Ishikawa (cell line): ENCODE measurements around the gene H2BW2.

Source experiments
- CEBPB ChIP-seq: IDR thresholded peaks from 2 replicates; pipeline ENCODE4 v1.6.1; 2012
- CREB1 ChIP-seq: IDR thresholded peaks from 2 replicates; pipeline ENCODE4 v1.6.1; 2012; ENCODE audit warnings: low read depth
- EGR1 ChIP-seq: IDR thresholded peaks from 2 replicates; pipeline ENCODE4 v1.6.1; 2012
- EP300 ChIP-seq: IDR thresholded peaks from 2 replicates; pipeline ENCODE4 v1.6.1; 2012; ENCODE audit warnings: borderline replicate concordance
- FOXM1 ChIP-seq: IDR thresholded peaks from 2 replicates; pipeline ENCODE4 v1.6.1; 2012; ENCODE audit warnings: low read depth, borderline replicate concordance
- NFIC ChIP-seq: IDR thresholded peaks from 2 replicates; pipeline ENCODE4 v1.6.1; 2012
- RAD21 ChIP-seq: IDR thresholded peaks from 2 replicates; pipeline ENCODE4 v1.6.1; 2012; ENCODE audit warnings: low read depth
- TAF1 ChIP-seq: IDR thresholded peaks from 2 replicates; pipeline ENCODE4 v1.6.1; 2012; ENCODE audit warnings: low read depth, mild to moderate bottlenecking
- TCF12 ChIP-seq: IDR thresholded peaks from 2 replicates; pipeline ENCODE4 v1.6.1; 2012; ENCODE audit warnings: low read depth
- TEAD4 ChIP-seq: IDR thresholded peaks from 2 replicates; pipeline ENCODE4 v1.6.1; 2012
- YY1 ChIP-seq: IDR thresholded peaks from 2 replicates; pipeline ENCODE4 v1.6.1; 2012; ENCODE audit warnings: low read depth
- ZBTB7A ChIP-seq: IDR thresholded peaks from 2 replicates; pipeline ENCODE4 v1.6.1; 2012; ENCODE audit warnings: low read depth
- TF ChIP-seq, protein P1 (sequence below): IDR thresholded peaks from 2 replicates; pipeline ENCODE4 v1.6.1; 2012
- TF ChIP-seq, protein P2 (sequence below): IDR thresholded peaks from 2 replicates; pipeline ENCODE4 v1.6.1; 2012; ENCODE audit warnings: low read depth, mild to moderate bottlenecking
- TF ChIP-seq, protein P3 (sequence below): IDR thresholded peaks from 2 replicates; pipeline ENCODE4 v1.6.1; 2012

The H2BW2 gene

GRCh38 chrX:104084534-104085277 is 45.0 kb downstream of the H2BW2 start:
- TF ChIP-seq CREB1 (no peak), EGR1 (no peak), TAF1 (no peak), TCF12 (no peak), TEAD4 (no peak), FOXM1 (no peak), NFIC (no peak), CEBPB (no peak), EP300 (no peak), ZBTB7A (no peak), RAD21 (no peak), YY1 (no peak)
- TF ChIP-seq, protein P1, sequence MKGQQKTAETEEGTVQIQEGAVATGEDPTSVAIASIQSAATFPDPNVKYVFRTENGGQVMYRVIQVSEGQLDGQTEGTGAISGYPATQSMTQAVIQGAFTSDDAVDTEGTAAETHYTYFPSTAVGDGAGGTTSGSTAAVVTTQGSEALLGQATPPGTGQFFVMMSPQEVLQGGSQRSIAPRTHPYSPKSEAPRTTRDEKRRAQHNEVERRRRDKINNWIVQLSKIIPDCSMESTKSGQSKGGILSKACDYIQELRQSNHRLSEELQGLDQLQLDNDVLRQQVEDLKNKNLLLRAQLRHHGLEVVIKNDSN = no peak
- TF ChIP-seq, protein P2, sequence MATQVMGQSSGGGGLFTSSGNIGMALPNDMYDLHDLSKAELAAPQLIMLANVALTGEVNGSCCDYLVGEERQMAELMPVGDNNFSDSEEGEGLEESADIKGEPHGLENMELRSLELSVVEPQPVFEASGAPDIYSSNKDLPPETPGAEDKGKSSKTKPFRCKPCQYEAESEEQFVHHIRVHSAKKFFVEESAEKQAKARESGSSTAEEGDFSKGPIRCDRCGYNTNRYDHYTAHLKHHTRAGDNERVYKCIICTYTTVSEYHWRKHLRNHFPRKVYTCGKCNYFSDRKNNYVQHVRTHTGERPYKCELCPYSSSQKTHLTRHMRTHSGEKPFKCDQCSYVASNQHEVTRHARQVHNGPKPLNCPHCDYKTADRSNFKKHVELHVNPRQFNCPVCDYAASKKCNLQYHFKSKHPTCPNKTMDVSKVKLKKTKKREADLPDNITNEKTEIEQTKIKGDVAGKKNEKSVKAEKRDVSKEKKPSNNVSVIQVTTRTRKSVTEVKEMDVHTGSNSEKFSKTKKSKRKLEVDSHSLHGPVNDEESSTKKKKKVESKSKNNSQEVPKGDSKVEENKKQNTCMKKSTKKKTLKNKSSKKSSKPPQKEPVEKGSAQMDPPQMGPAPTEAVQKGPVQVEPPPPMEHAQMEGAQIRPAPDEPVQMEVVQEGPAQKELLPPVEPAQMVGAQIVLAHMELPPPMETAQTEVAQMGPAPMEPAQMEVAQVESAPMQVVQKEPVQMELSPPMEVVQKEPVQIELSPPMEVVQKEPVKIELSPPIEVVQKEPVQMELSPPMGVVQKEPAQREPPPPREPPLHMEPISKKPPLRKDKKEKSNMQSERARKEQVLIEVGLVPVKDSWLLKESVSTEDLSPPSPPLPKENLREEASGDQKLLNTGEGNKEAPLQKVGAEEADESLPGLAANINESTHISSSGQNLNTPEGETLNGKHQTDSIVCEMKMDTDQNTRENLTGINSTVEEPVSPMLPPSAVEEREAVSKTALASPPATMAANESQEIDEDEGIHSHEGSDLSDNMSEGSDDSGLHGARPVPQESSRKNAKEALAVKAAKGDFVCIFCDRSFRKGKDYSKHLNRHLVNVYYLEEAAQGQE = no peak
- TF ChIP-seq, protein P3, sequence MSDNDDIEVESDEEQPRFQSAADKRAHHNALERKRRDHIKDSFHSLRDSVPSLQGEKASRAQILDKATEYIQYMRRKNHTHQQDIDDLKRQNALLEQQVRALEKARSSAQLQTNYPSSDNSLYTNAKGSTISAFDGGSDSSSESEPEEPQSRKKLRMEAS = no peak

DNA sequence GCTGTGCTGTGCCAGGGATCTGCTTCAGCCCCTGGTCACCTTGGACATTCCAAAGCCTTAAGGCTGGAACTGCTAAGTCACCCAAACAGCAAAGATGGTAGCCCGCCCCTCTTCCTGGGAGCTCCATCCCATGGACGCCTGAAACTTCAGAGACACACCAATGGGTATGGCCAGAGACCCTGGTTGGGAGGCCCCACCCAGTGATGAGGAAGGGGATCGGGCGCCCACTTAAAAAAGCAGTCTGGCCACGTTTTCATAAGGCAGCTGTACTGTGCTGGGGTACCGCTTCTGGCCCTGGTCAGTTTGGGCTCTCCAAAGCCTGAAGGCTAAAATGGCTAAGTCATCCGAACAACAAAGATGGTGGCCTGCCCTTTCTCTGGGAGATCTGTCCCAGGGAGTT is 45.7 kb downstream of the H2BW2 start:
- TF ChIP-seq, protein P3 = no peak
- TF ChIP-seq CEBPB = no peak
- TF ChIP-seq EGR1 = no peak
- TF ChIP-seq TAF1 = no peak
- TF ChIP-seq EP300 = no peak
- TF ChIP-seq RAD21 = no peak
- no peak for TF ChIP-seq TEAD4
- no peak for TF ChIP-seq YY1
- TF ChIP-seq CREB1 = no peak
- TF ChIP-seq, protein P2 = no peak

DNA sequence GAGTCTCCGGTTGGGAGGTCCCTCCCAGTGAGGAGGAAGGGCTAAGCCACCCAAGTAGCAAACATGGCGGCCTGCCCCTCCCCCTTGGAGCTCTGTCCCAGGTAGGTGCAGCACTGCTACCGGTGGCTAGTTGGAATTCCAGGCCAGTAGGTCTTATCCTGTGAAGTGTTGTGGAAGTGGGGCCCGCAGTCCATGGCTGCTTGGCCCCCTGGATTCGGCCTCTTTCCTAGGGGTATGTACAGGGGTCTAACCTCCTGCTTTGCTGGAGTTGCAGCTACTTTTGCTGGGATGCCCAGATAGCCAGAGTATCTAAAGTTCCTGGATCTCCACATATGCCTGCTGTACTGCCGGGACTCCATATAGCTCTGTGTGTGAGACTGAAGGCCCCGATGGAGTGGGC is 46.2 kb downstream of the H2BW2 start:
- TF ChIP-seq NFIC (no peak), FOXM1 (no peak), RAD21 (no peak), EGR1 (no peak), CREB1 (no peak), TAF1 (no peak), TEAD4 (no peak), YY1 (no peak), EP300 (no peak), TCF12 (no peak), CEBPB (no peak), ZBTB7A (no peak)
- TF ChIP-seq, protein P3 = no peak
- TF ChIP-seq, protein P1 = no peak
- TF ChIP-seq, protein P2 = no peak
